Stimulated activated CD4-positive, alpha-beta T cell treated with anti-CD3 and anti-CD28 coated beads, Interleukin-12 subunit alpha, Interleukin-12 subunit beta, amount 100 ng/mL, for 48 hours (primary cell): Measurements from ENCODE around the gene ATAD1.
"Not testable (repeated sequence)": the region's sequence is repeated elsewhere in the genome, so short reads cannot be mapped to it uniquely, and the experiment has no call there.

Experiments used
- DNase-seq, 3 donors: peaks; one replicate each; pipeline ENCODE4 v3.0.0-alpha.2; 2020; ENCODE audit warnings: low read depth in 2 of 3, low spot score in 1 of 3

ATAD1 gene

GRCh38 chr10:87759551-87759950 lies 58.5 kb downstream of the ATAD1 start:
- DNase-seq, result no peak

DNA sequence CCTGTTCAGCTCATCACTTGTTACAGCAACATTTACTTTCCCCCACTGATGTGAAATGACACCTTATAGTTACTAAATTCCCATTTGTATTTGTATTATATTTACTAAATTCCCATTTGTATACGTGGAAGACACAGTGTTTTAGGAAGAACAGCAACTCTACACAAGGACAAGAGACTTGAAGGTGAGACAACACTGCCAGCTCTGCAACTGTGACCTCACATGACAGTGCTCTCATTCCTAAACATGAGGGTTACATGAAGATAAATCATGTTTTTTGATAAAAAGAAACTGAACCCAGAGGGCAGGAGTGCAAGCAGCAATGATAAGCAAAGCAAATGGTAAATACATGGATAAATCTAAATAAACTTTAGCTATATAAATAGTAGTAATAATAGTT lies 60.3 kb downstream of the ATAD1 start:
- no peak for DNase-seq

GRCh38 chr10:87753995-87754866 lies 63.8 kb downstream of the ATAD1 start:
- DNase-seq, result no peak

DNA sequence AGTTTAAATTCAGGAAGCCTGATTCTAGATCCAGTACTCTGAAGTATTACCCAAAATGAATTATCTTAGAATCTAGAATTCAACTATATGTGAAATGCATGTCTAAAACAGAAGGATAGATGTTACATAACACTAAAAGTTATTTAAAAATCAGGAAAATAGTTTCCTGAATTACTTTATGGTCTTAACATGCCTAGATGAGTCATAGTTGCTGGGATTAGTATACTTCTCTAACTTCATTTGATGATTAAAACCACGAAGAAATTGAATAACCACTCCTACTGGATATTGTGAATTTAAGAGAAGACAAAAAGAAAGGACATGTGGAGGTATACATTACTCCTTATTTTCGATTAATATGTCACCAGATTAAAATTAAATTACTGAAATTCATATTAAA lies 65.5 kb downstream of the ATAD1 start:
- no peak for DNase-seq

GRCh38 chr10:87751274-87751673 lies 66.8 kb downstream of the ATAD1 start:
- no peak for DNase-seq

DNA sequence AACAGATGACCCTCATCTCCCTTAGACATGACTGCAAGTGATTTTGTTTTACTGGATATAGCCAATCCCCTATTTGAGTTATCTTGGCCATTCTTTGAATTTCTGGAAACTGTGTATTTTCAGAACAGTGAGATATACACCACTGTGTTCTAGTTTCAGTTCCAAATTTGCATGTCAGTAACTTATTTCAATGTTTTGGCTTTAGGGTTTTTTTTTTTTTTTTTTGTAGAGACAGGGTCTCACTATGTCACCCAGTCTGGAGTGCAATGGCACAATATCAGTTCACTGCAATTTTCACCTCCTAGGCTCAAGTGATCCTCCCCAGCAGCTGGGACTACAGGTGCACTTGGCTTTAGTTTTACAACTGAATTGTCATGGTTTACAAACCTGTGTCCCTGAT lies 67.2 kb downstream of the ATAD1 start:
- no peak for DNase-seq

DNA sequence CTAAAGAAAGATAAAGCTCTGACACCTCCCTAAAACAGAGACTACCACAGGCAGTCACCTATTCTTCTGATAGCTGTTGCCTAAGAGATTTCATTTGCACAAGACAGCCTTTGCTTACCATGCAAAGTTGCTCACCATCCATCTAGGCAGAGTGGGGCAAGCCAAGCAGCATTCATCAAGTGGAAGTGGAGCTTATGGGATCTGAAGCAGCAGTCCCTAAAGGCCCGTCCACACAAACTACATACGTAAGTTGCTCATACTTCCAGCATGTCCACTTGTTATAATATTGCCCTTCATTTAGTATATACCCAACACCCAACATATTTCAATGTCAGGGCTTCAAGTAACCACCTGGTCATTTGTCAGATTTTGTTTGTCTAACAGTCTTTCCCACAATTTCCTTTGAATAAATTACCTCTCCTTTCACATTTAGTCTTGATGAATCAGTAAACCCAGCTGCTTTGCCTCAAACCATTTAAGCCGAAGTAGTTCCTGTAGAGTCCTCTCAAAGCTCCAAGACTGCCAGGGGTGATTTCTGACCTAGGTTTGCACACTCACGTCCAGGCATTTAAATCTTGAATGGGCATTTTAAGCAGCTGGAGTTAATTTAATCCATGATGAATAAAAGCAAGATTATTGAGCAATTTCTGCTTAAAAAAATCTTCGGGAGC lies 67.9 kb downstream of the ATAD1 start:
- DNase-seq, result no peak

DNA sequence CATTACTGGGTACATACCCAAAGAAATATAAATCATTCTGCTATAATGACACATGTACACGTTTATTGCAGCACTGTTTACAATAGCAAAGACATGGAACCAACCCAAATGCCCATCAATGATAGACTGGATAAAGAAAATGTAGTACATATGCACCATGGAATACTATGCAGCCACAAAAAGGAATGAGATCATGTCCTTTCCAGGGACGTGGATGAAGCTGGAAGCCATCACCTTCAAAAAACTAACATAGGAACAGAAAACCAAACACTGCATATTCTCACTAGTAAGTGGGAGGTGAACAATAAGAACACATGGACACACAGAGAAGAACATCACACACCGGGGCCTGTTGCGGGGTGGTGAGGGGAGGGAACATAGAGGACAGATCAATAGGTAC lies 69.8 kb downstream of the ATAD1 start:
- DNase-seq, result not testable (repeated sequence)

DNA sequence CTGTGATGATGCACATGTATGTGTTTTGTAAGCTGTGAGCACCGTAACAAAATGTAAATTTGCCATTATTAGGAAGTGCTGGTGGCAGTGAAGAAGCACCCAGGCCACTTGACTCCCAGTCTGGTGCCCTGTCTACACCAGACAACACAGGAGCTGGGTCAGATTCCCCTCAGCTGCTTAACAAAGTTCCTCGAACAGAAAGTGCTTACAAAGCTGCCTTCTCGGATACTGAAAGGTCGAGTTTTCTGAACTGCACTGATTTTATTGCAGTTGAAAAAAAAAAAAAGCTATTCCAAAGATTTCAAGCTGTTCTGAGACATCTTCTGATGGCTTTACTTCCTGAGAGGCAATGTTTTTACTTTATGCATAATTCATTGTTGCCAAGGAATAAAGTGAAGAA lies 71.1 kb downstream of the ATAD1 start:
- no peak for DNase-seq

DNA sequence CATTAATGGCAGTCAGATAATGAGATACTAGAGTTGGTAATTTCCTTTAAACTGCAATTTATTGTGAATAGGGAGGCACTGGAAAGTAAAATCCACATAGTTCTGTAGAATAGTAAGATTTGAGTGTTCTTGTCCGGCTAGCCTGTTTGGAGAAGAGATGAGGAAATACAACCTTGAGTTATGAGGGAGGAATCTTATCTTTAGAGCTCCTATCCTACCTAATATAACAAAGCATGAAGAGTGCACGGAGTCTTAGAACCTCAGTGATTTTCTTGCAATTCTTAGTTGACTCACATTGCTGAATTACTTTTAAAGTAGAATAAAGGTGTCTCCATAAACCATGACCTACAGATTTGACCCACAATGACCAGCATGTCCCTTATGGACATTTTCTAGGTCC lies 73.4 kb downstream of the ATAD1 start:
- DNase-seq, result no peak

DNA sequence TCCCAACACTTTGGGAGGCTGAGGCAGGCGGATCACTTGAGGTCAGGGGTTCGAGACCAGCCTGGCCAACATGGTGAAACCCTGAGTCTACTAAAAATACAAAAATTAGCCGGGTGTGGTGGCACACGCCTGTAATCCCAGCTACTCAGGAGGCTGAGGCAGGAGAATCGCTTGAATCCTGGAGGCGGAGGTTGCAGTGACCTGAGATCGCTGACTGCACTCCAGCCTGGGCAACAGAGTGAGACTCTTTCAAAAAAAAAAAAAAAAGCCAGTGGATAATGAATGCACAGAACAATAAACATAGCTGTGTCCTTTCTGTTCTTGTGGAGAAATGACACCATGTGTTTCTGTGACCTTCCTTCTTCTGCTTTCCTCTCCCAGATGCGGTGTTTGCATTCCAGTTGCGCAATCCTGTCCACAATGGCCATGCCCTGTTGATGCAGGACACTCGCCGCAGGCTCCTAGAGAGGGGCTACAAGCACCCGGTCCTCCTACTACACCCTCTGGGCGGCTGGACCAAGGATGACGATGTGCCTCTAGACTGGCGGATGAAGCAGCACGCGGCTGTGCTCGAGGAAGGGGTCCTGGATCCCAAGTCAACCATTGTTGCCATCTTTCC lies 74.9 kb downstream of the ATAD1 start:
- DNase-seq, result not testable (repeated sequence)

- no peak for DNase-seq
Observed at GRCh38 chr10:87740254-87740655, 77.8 kb downstream of the ATAD1 start.

GRCh38 chr10:87739703-87740102 lies 78.3 kb downstream of the ATAD1 start:
- DNase-seq, result no peak

DNA sequence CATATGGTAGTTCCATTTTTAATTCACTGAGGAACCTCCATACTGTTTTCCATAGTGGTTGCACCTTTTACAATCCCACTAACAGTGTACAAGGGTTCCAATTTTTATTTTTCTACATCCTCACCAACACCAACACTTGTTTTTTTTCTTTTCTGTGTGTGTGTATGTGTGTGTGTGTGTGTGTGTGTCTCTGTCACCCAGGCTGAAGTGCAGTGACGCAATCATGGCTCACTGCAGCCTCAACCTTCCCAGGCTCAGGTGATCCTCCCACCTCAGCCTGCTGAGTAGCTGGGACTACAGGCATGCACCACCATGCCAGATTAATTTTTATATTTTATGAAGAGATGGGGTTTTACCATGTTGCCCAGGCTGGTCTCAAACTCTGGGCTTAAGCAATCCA lies 79.8 kb downstream of the ATAD1 start:
- not testable (repeated sequence) for DNase-seq

GRCh38 chr10:87734987-87735827 lies 82.8 kb downstream of the ATAD1 start:
- peak in 1 of 3 donors; percentile 29 for DNase-seq

- DNase-seq, result no peak
Observed at GRCh38 chr10:87733081-87733480, 84.9 kb downstream of the ATAD1 start.

GRCh38 chr10:87729940-87730339 lies 88.1 kb downstream of the ATAD1 start:
- no peak for DNase-seq

- no peak for DNase-seq
Observed at GRCh38 chr10:87724789-87725188, 93.2 kb downstream of the ATAD1 start.

DNA sequence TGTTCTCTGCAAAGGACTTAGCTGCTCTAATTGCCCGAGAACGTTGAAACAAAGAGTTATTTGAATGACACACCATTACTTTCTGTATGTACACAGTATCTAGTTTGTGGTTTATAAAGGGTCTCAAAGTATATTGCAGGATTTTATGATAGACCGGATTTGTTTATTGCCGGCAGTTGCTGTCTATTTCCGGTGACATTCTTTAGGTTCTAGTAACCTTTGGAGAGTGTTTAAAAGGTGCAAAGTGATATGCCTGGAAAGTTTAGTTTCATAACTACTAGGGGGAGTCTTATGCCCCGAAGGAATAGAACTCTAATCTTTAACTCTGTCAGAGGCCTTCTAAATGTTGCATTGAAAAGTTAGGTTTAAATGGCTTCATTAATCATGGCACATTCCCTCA lies 94.5 kb downstream of the ATAD1 start:
- no peak for DNase-seq

GRCh38 chr10:87722716-87723115 lies 95.3 kb downstream of the ATAD1 start:
- DNase-seq, result no peak

GRCh38 chr10:87721781-87722180 lies 96.2 kb downstream of the ATAD1 start:
- DNase-seq, result no peak
